CD4-positive, alpha-beta T cell treated with Interleukin-15 for 1 hour (primary cell): ENCODE results near the gene MEF2A.
A peak's percentile ranks its signal among the peaks of the same experiment; 100 is the strongest.
"Not testable (repeated sequence)": the region's sequence is repeated elsewhere in the genome, so short reads cannot be mapped to it uniquely, and the experiment has no call there.

Experiments
- DNase-seq: peaks from one replicate; pipeline ENCODE4 v3.0.0-alpha.2; 2020

The MEF2A gene

DNA sequence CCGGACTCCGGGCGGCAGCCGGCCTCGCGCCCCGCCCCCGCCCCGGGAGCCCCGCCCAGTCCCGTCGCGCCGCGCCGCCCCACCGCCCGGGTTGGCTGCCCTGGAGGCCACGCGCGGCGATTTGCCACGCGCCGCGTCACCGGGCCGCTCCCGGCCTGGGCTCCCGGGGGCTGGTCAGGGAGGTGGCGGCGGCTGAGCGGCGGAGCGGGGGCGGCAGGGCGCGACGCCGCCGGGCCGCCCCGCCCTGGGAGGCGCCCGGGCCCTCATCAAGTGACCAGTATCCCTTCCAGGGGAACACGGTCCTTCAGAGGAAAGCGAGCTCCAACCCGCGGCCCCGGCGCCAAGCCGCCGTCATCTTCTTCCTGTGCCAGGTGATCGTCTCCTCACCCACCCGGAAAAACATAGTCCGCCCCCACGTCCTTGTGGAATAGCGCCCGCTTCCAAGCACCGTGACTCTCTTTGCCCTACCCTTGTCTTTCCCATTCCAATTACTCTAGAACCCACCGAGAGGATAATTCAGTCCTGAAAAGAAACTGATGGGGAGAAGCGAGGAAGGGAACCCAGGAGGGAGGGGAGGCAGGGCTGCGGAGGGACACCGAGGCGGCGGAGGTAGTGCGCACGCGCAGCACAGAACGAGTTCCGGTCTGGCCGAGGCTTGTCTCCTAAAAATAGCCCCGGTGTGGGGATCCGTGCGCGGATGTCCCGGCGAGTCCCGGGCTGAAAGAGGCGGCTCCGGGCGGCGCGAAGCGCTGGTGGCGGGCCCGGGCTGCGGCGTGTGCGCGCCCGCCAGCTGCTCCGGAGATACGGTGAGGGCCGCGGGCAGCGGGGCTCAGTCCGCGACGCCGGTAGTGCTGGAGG lies at the start of gene MEF2A:
Gene MEF2A (plus strand): TSS at position 686 of the 858 bp plus-strand sequence. CDS start 67,136 bp downstream, outside the sequence.
- DNase-seq: peak; percentile 92

DNA sequence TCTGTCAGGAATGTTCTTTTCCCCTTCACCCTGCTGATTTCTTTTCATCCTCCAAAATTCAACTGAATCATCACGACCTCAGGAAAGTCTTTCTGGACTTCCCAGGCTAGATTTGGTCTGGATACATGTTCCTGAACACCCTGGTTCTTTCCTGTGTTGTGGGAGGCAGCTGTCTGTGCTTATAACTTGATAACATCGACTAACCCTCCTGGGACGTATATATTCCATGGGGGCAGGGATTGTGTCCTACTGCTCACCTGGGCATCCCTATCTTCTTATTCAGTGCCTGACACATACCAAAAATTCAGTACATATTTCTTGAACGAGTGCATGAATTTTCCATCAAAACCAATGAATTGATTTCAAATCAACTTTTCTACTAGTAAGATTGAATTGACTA lies 47.6 kb upstream of the MEF2A start:
- DNase-seq: no peak

DNA sequence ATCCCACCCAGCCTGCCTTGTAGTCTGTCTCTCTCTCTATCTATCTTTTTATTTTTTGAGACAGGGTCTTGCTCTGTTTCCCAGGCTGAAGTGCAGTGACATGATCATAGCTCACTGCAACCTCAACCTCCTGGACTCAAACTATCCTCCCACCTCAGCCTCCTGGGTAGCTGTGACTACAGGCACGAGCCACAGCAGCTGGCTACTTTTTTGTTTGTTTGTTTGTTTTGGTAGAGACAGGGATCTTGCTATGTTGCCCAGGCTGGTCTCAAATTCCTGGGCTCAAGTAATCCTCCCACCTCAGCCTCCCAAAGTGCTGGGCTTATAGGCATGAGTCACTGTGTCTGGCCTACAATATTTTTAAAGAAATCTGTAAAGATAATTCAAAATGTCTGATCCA lies 46.4 kb upstream of the MEF2A start:
- not testable (repeated sequence) for DNase-seq

GRCh38 chr15:99522288-99522687 lies 43.5 kb upstream of the MEF2A start:
- DNase-seq: no peak

GRCh38 chr15:99526176-99526575 lies 39.6 kb upstream of the MEF2A start:
- no peak for DNase-seq

- no peak for DNase-seq
Measured at GRCh38 chr15:99526671-99527070, 39.1 kb upstream of the MEF2A start.

DNA sequence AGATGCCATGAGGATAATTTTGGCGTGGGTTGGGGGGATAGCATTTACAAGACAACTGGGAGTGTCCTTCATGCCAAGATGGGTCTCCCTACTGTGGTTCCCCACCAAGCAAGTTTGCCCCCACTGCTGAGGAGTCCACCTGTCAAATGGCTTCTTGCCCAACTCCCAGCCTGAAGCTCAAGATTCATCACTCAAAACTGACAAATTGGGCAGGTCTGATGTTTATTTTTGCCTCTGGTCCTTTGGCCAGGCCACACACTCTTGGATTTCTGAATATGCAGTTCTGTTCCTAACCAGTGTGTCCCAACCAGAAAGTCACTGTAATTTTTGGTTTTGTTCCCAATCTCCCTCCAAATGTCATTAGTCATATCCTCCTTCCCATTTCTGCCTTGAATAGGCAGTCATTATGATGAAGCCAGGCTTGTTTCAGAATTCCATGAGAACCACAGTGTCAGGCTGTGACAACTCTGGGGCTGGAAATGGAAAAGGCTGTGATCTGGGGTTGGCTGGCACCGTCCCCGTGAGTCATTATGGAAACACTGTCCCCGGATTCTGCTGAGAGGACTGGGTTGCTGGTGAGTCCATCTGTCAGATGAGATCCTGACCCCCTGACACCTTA lies 29.3 kb upstream of the MEF2A start:
- no peak for DNase-seq

DNA sequence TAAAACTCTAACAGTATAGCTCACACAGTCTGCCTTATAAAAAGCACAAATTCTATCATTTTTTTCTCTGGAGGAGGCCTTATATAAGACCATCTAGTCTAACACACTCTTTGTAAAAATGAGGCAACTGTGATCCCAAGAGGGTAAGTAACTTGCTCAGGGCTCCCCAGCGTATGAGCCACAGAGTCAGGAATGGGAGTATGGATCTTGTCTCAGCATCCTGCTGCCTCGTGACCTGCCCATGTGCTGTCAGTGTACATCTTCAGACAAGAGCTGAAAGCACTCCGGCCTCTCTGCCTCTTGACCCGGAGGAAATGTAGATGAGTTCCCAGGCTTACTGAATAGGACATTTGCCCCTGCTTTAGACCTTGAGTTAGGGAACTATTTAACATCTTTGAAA lies 28.4 kb upstream of the MEF2A start:
- no peak for DNase-seq

GRCh38 chr15:99538261-99538660 lies 27.5 kb upstream of the MEF2A start:
- DNase-seq: no peak

DNA sequence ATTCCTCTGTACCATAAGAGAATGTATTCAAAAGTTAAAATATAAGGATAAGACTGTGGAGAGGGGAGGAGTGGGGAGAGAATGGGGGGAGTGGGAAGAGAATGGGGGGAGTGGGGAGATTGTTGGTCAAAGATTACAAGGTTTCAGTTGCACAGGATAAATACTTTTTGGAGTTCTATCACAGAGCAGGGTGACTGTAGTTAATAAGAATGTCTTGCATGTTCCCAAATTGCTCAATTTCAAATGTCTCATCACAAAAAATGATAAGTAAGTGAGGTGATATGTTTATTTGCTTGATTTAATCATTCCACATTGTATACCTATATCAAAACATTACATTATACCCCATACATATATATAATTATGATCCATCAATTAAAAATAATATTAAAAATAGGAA lies 23.0 kb upstream of the MEF2A start:
- no peak for DNase-seq

DNA sequence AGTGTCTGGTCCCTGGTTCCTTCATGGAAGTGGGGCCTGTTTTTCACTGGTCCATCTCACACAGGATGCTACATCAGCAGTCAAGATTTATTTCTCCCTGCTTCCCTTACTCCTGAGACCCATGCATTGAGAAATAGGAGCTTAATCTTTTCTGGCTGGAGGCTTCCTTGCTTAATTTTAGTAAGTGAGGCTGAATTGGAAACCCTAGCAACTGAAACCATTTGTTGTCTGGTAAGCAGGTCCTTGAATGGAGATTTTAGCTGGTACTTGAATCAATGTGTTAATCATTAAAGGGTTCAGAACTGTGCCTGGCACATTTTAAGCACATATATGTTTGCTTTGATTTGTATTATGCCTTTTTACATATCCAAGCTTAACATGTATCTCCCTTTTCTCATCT lies 20.2 kb upstream of the MEF2A start:
- DNase-seq: no peak

DNA sequence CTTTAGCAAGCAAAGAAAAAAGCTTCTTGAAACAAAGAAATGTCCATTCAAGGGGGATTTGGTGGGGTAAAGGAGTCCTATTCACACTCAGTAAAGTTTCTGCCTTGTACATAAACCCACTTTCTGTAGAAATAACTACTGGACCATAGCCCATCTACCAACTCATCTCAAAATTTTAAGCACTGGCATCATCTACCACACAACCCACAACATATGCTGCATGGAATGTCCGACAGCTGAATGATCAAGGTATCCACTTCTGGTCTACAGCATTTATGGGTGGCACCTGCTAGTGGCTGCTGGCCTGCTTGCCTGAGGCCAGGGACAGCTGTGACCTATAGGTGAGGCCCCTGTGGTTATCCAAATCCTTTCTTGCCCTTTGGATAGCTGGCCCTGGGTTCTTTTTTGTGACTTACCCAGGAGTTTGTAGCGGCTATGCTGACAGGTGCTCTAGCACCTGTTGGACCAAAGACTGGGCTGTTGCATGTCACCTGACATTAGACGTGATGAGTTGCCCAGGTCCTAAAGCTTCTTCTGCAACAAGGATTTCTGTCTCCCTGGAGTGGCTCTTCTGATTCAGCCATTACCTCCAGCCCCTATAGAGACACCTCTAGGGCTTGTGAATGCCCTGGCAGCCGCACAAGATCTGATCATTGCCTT lies 19.2 kb upstream of the MEF2A start:
- DNase-seq: no peak

DNA sequence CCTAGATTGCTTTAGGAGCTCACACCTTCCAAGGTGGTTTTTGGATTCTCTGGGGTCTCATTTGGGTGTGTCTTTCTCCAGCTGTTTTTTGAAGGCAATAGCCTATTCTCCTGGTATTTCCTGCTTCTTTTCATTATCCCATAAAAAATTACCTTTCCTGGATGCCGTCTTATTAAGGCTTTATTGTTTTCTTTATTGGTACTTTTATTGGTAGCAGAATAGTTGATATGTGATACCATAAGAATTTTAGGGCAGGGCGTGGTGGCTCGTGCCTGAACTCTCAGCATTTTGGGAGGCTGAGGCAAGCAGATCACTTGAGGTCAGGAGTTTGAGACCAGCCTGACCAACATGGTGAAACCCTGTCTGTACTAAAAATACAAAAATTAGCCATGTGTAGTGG lies 18.3 kb upstream of the MEF2A start:
- DNase-seq: no peak

DNA sequence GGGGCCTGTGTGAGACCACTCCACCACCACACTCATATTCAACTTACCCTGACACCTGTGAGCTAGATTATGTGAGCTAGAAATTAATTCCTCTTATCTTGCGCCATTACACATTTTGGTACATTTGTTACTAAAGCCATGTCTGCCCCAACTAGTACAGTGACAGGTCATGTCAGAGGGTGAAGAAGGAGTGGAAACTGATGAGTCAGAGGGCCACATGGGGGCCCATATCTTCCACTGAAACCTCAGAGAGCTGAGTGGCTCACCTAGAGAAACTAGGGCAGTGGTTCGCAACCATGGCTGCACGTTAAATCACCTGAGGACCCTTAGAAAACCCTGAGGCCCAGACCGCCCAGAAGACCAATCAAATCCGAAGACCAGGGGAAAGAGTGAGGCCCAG lies 15.7 kb upstream of the MEF2A start:
- no peak for DNase-seq

- no peak for DNase-seq
Measured at GRCh38 chr15:99552111-99552510, 13.7 kb upstream of the MEF2A start.

GRCh38 chr15:99554880-99555488 lies 10.8 kb upstream of the MEF2A start:
- DNase-seq: no peak

- peak; percentile 30 for DNase-seq
Measured at GRCh38 chr15:99556011-99556410, 9.8 kb upstream of the MEF2A start.

DNA sequence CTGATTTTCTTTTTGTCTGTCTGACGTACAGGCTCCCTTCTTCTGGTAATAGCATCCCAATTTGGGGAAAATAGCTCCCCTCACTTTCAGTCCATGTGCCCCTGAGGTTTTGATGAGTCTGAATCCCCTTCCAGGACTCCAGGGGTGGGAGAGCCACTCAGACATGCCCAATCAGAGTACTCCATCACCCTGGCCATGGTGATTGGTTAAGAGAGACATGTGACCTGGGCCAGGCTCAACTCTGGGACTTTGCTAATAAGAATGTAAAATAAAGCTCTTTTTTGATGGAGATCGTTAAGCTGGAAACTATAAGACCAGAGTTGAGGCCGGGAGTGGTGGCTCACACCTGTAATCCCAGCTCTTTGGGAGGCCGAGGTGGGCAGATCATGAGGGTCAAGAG lies 9.2 kb upstream of the MEF2A start:
- DNase-seq: no peak

DNA sequence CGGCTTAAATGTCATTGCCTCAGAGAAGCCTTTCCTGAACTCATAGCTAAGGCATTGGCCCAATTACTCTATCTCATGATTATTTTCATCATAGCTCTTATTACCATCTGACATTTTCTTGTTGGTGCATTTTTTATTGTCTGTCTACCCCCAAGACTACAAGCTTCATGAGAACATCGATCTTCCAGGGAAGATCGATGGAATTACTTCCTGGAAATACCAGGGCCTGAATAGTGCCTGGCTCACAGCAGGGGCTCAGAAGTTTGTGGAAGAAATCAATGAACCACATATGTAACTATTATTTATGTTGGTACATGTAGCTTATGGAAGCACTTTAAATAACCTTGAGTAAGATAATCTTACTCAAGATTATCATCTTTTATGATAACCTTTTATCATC lies 7.7 kb upstream of the MEF2A start:
- no peak for DNase-seq

GRCh38 chr15:99558571-99558970 lies 7.2 kb upstream of the MEF2A start:
- DNase-seq: no peak

DNA sequence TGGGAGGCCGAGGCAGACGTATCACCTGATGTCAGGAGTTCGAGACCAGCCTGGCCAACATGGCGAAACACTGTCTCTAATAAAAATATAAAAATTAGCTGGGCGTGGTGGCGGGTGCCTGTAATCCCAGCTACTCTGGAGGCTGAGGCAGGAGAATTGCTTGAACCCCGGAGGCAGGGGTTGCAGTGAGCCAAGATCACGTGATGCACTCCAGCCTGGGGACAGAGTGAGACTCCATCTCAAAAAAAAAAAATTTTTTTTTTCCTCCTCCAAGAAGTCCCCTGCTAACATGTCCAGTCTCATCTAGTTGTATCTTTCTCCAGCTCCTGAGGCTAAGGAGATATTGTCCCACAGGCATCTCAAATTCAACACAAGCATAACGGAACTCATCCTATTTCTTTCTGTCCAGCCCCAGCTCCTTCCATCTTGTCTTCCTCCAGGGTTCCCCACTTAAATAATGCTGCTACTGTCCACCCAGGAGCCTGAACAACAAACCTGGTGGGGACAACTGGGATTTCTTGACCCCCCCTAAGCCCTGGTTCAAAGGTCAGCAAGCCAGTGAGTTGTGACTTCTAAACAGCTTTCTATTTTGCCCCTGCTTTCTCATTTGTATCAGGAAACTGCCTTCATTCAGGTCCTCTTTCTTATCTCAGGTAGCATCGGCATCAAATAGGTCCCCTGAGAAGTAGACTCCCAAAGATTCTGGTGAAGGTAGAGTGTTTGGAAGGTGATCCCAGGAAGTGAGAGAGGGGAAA lies 4.1 kb upstream of the MEF2A start:
- DNase-seq: no peak

- DNase-seq: no peak
Measured at GRCh38 chr15:99562238-99562637, 3.5 kb upstream of the MEF2A start.
